Forelimb muscle (tissue), 1 donor: Measurements from ENCODE around the gene GNA12. TPM values are rescaled to one million over a fixed set of nuclear protein-coding genes. Genes with fewer than 3 reads are reported as not detected.
"Not testable (repeated sequence)": the region's sequence is repeated elsewhere in the genome, so short reads cannot be mapped to it uniquely, and the experiment has no call there.

Experiments used
- DNase-seq: peaks from one replicate; pipeline ENCODE4 v3.0.0-alpha.2; 2013; ENCODE audit warnings: low read depth
- polyA plus RNA-seq: library from polyadenylated mRNA; unstranded; fragments of 120-200 nt; gene quantifications from one replicate; pipeline ENCODE4 v1.2.1, GENCODE V29; 2013; ENCODE audit not compliant: insufficient read length

GNA12 gene
- polyA plus RNA-seq, 1 donor = 26.5 TPM

DNA sequence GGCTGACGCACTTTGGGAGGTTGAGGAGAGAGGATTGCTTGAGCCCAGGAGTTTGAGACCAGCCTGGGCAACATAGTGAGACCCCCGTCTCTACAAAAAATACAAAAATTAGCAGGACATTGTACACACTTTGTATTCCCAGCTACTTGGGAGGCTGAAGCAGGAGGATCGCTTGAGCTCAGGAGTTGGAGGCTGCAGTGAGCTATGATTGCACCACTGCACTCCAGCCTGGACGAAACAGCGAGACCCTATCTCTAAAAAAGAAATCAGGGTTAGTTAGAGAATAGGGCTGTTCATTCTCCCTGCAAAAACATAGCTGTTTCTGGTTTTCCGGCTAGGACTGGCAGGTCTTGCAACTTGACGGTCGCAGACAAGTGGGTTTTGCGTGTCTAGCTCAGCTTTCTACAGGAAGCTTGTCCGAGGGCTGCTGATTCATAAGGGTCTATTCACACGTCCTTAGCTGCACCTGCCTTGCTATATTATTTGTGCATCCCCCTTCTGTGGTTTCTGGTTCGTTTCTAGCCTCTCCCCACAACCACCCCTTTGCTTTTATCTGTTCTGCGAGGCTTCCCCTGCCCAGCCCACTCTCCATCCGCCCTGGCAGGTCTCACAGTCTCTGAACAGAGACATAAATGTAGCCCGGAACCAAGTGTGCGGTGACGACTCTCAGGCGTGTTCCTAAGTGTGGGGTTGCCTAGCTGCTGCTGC is 145.4 kb downstream of the GNA12 start:
- DNase-seq = no peak

- not testable (repeated sequence) for DNase-seq
These were observed 150.0 kb downstream of the GNA12 start for GRCh38 chr7:2694122-2694436.

GRCh38 chr7:2693420-2694121 is 150.5 kb downstream of the GNA12 start:
- not testable (repeated sequence) for DNase-seq

DNA sequence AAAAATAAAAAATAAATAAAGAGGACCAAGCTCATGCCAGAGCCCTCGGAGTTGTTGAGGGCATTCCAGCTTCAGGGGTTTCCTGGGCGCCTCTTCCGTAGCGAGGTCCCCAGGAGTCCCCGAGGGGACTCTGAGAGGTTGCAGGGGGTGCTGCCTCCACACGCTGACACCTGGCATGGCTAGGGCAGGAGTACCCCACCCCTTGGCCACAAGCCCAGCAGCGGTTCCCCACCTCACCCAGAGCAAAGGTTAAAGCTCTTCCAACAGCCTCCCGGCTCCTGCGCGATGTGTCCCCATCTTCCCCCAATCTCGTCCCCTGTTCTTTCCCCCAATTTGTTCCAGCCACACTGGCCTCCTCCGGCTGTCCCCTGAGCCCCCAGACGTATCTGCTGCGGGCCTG is 151.6 kb downstream of the GNA12 start:
- DNase-seq = no peak

GRCh38 chr7:2691932-2692439 is 152.1 kb downstream of the GNA12 start:
- DNase-seq = not testable (repeated sequence)

DNA sequence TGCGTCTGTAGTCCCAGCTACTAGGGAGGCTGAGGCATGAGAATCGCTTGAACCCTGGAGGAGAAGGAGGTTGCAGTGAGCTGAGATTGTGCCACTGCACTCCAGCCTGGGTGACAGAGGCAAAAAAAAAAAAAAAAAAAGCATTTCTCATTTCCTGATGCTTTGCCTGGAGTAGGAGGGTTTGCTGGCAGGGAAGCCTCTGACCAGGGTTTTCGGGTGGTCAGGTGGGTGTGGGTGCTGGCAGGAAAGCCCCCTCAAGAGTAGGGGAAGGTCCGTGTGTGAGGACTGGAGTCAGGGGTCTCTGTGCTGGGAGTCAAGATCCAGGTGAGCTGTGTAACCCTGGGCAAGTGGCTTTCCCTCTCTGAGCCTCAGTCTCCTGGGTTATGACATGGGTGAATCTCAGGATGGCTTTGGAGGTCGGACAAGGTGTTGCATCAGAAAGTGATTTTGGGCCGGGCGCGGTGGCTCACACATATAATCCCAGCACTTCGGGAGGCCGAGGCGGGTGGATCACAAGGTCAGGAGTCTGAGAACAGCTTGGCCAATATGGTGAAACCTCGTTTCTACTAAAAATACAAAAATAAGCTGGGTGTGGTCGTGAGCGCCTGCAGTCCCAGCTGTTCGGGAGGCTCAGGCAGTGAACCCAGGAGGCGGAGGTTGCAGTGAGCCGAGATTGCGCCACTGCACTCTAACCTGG is 152.9 kb downstream of the GNA12 start:
- no peak for DNase-seq

GRCh38 chr7:2689951-2690705 is 154.0 kb downstream of the GNA12 start:
- DNase-seq = no peak

GRCh38 chr7:2689343-2689847 is 154.7 kb downstream of the GNA12 start:
- DNase-seq = no peak

GRCh38 chr7:2688409-2689342 is 155.4 kb downstream of the GNA12 start:
- DNase-seq = no peak

DNA sequence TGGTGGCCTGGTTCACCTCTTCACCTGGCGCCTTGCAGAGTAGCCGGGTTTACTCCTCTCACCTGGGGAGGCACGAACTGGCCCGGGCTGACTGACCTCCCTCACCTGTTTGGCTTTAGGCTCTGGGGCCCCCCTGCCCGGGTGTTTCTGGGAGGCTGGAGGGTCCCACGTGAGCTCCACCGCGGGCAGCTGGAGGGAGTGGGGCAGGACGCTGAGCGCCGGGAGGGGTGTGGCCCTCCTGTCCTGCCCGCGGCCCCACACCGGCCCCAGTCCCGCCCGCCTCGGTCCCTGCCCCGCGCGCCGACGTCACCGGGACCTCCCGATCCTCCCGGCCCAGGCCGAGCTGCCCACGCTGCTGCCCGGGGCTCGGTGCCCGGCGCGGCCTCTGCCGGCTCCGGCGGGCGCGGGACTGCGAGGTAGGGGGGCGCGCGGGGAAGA is 156.2 kb downstream of the GNA12 start, which contains the start of gene AMZ1:
AMZ1 (plus strand) TSS at position 322 of the 438 bp plus-strand sequence. CDS start 12,250 bp downstream, outside the sequence.
- DNase-seq = no peak

- DNase-seq = no peak
These were observed 156.7 kb downstream of the GNA12 start for GRCh38 chr7:2687338-2687869.

DNA sequence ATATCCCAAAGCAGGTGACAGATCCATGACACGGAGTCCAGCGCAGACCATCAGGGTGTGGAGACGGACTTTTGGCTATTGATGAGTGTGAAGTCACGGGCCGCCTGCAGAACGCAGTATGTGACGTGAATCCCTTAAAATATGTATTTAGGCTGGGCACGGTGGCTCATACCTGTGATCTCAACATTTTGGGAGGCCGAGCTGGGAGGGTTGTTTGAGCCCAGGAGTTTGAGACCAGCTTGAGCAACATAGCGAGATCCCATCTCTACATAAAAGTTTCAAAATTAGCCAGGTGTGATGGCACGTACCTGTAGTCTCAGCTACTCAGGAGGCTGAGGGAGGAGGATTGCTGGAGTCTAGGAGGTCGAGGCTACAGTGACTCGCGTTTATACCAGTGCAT is 158.0 kb downstream of the GNA12 start:
- DNase-seq = no peak

DNA sequence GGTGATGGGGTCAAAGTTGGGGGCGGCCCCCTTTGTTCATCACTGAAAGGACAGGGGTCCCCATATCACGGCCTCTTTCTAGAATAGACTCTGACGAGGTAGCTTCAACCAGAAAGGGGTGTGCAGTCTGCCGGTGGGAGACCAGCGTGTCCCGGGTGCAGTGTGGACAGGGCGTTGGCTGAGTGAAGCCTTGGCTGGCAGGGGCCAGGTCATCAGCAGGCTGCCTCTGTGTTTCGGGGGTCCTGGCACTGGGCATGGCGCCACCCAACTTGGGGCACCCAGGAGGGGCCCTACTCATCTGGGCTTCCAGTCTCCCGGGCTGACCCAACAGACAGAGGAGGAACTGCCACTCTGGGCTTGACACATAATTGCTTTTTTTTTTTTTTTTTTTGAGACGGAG is 159.6 kb downstream of the GNA12 start:
- DNase-seq = no peak

GRCh38 chr7:2681929-2682799 is 161.9 kb downstream of the GNA12 start:
- DNase-seq = no peak

DNA sequence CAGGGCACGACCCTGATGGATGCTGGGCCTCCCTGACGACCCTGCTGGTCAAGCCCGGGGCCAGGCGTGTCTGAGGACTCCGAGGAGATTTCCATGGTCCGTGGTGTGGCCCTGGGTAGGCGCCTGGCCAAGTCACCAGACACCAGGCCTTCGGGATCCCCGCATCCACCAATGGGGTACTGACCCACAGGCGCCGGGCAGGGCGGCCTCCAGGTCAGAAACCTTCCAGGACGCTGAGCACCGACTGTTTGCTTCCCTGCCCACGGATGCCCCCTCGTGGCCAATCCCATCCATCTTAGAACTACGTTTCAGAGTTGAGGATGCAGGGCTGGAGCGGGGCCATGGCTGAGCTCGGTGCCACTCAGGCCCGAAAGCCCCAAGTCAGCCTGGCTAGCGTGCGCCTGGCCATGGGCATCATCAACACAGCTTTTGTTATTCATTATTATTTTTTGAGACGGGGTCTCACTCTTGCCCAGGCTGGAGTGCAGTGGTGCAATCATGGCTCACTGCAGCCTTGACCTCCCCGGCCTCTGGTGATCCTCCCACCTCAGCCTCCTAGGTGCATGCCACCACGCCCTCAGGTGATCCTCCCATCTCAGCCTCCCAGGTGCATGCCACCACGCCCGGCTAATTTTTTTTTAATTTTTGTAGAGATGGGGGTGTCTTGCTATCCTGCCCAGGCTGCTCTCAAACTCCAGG is 163.2 kb downstream of the GNA12 start:
- no peak for DNase-seq

DNA sequence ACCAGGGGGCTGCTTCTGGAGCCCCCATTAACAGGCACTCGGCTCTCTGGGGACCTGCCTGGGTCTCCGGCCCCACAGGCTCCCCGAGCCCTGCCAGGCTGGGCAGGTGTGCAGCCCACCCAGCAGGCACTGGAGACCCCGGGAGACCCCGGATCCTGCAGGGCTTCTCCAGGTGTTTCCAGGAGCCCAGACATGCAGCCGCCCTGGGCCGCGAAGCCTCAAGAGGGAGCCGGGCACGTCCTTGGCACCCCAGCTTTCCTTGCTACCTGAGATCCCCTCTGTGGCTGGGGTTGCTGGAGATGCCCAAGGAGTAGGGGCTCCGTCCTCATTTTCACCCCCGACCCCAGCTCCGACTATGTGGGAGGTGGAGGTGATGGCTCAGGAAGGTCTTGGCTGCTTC is 163.9 kb downstream of the GNA12 start:
- DNase-seq = no peak

DNA sequence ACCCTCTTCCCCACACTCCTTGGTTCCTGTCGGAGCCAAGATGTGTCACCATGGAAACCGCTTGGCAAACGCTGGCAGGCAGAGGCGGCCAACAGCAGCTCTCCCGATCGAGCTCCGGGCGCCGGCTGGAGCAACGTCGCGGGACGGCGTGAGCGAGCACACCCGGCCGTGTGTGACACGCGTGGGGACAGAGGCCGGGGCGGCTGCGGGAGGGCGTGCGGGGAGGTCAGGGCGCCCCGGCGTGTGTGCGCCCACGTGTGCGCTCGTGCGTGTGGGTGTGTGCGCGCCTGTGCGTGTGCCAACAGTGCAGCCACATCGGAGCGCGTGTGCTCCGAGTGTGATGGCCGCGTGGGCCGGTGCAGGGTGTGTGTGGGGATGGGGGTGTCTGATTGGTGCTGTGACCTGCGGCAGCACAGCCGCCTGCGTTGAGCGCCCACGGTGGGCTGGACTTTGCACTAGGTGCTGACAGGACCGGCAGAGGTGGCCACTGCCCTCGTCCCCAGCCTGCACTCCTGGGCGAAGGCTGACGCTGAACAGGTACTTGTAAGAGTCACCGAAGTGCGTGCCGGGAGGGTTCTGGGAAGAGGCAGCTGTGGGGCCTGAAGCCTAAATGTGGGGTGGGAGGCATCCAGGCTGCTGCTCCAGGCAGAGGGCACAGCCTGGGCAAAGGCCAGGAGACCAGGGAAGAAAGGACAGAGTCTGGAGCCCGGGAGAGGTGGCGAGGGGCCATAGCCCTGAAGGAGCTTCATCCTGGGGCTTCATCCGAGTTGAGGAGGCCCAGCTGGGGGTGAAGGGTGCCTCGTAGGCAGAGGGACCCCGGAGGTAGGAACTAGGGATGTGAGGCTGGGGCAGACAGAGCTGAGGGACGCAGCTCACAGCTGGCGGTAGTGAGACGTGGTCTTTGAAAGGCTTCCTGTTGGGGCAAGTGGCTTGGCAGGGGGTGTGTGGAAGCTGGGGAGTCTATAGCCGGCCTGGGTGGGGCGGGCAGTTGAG is 164.7 kb downstream of the GNA12 start:
- not testable (repeated sequence) for DNase-seq
